T-helper 2 cell treated with Interferon-gamma antibody and Interleukin-4, amounts not matched to agents 5 μg/mL and 100 μg/mL, for 36 hours (primary cell): ENCODE data around the gene CGB7.

ENCODE experiments used
- DNase-seq: peaks from one replicate; pipeline ENCODE4 v3.0.0; 2021; ENCODE audit warnings: low spot score
- H3K27ac Mint-ChIP-seq: one replicate; pipeline ENCODE4 v1.8.0; 2021; ENCODE audit warnings: mild to moderate bottlenecking, mixed read lengths
- H3K27me3 Mint-ChIP-seq: one replicate; pipeline ENCODE4 v1.8.0; 2021; ENCODE audit warnings: low read depth, mixed read lengths
- H3K36me3 Mint-ChIP-seq: one replicate; pipeline ENCODE4 v1.8.0; 2021; ENCODE audit warnings: low read depth, mixed read lengths
- H3K4me1 Mint-ChIP-seq: one replicate; pipeline ENCODE4 v1.8.0; 2021; ENCODE audit warnings: low read depth, mixed read lengths
- H3K4me3 Mint-ChIP-seq: one replicate; pipeline ENCODE4 v1.8.0; 2022; ENCODE audit warnings: mild to moderate bottlenecking, moderate library complexity, mixed read lengths
- H3K9me3 Mint-ChIP-seq: one replicate; pipeline ENCODE4 v1.8.0; 2021; ENCODE audit warnings: mixed read lengths

CGB7 gene

DNA sequence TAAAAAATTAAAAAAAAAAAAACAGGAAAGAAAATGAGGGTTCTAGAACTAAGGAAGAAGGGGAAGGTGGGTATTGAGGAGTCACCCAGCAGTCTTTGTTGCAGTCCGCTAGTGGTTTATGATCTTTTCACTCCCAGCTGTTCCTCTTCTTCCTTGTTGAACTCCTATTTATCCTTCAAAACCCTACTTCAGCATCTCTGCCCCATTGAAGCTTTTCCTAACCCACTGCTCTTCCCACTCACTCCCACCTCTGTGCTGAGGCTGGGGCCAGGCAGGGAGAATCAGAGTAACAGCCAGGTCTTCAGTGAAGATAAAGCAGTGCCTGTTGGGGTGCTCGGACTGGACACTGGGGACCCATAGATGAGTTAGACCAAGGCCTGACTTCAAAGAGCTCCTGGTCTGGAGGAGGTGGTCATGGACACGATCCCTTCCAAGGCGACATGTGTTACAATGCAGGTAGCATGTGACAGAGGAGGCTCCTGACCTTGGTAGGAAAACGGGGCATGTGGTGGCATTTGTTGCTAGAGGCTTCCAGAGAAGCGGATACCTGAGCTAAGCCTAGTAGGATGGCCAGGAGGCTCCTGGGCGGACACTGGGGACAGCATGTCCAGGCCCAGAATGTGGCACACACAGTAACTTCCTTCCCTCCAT is 52.5 kb downstream of the CGB7 start:
- H3K4me1 Mint-ChIP-seq = no peaks in the 10 kb centered on the region
- H3K36me3 Mint-ChIP-seq = peaks cover 18% of the 10 kb centered on the region
- no peaks in the 10 kb centered on the region for H3K27me3 Mint-ChIP-seq
- no peak overlapping the region for H3K27ac Mint-ChIP-seq
- no peak overlapping the region for H3K4me3 Mint-ChIP-seq
- DNase-seq = no peak
- H3K9me3 Mint-ChIP-seq = no peaks in the 10 kb centered on the region
